ENCODE data around the gene USP21.

- no peak for TF ChIP-seq CTCF (IDR thresholded peaks at IDR 0.05; ENCODE audit: low read length)
- no peak for TF ChIP-seq EZH2 (IDR thresholded peaks at IDR 0.05; ENCODE audit: borderline replicate concordance, low read length)
These were observed 5.8 kb downstream of the USP21 start for GRCh38 chr1:161164901-161165610.

Measured in OCI-LY1 (cell line).